Epithelial cell of esophagus (primary cell): ENCODE results near the gene NEK7.
"Not testable (repeated sequence)": the region's sequence is repeated elsewhere in the genome, so short reads cannot be mapped to it uniquely, and the experiment has no call there.

Experiments used
- DNase-seq: peaks from one replicate; pipeline ENCODE4 v3.0.0; 2010; ENCODE audit warnings: low read depth
- H3K4me3 ChIP-seq: 2 replicates; pipeline ENCODE4 v1.5.1; 2011; ENCODE audit warnings: mild to moderate bottlenecking, low read length, control low read depth
- CTCF ChIP-seq: IDR thresholded peaks from 2 replicates; pipeline ENCODE4 v1.5.1; 2011; ENCODE audit warnings: low read depth, mild to moderate bottlenecking, low read length, control low read depth, inconsistent platforms; ENCODE audit not compliant: insufficient read depth; ENCODE audit errors: missing control alignments

The NEK7 gene

GRCh38 chr1:198298640-198299039 is 141.8 kb downstream of the NEK7 start:
- DNase-seq = no peak
- TF ChIP-seq CTCF = no peak
- no peak overlapping the region for H3K4me3 ChIP-seq

- no peak for TF ChIP-seq CTCF
- no peak overlapping the region for H3K4me3 ChIP-seq
- no peak for DNase-seq
Observed at GRCh38 chr1:198300451-198300850, 143.7 kb downstream of the NEK7 start.

- TF ChIP-seq CTCF = no peak
- peak; percentile 11 for DNase-seq
Observed at GRCh38 chr1:198304431-198304830, 147.6 kb downstream of the NEK7 start.

GRCh38 chr1:198314817-198315216 is 158.0 kb downstream of the NEK7 start:
- H3K4me3 ChIP-seq, DNase-seq: not testable (repeated sequence)

More at GRCh38 chr1:198304431-198304830, 147.6 kb downstream of the NEK7 start:
- H3K4me3 ChIP-seq = no peak overlapping the region

- not testable (repeated sequence) for DNase-seq, H3K4me3 ChIP-seq
Observed at GRCh38 chr1:198315331-198315730, 158.5 kb downstream of the NEK7 start.

- DNase-seq = no peak
- H3K4me3 ChIP-seq = no peak overlapping the region
- TF ChIP-seq CTCF = no peak
Observed at GRCh38 chr1:198316546-198317100, 159.8 kb downstream of the NEK7 start.

- no peak for DNase-seq
- TF ChIP-seq CTCF = no peak
- H3K4me3 ChIP-seq = no peak overlapping the region
Observed at GRCh38 chr1:198318085-198318484, 161.3 kb downstream of the NEK7 start.

- DNase-seq = no peak
- H3K4me3 ChIP-seq = no peak overlapping the region
- TF ChIP-seq CTCF = no peak
Observed at GRCh38 chr1:198320759-198321158, 164.0 kb downstream of the NEK7 start.
